Psoas muscle (tissue), 8 donors: Measurements from ENCODE around the gene WWC1. TPM values are rescaled to one million over a fixed set of nuclear protein-coding genes. Genes with fewer than 3 reads are reported as not detected.

Experiments used
- ATAC-seq, 4 donors: fragments of 200-7000 bp; cut with Tn5 transposase; one replicate each; pipeline ENCODE4 v1.9.1; 2020; ENCODE audit warnings: moderate library complexity in 3 of 4, mild to moderate bottlenecking in 2 of 4
- DNase-seq, 2 donors: peaks; one replicate each; pipeline ENCODE4 v3.0.0-alpha.2; 2020
- H3K27ac ChIP-seq: fragments of 200-600 bp; one replicate; pipeline ENCODE4 v1.8.0; 2022
- H3K27me3 ChIP-seq, 3 donors: fragments of 200-600 bp in 1 of 3; one replicate each; pipeline versions ENCODE4 v1.6.1 to v1.8.0; 2013 to 2022; ENCODE audit warnings: low read length in 2 of 3, mild to moderate bottlenecking in 2 of 3, moderate library complexity in 1 of 3; ENCODE audit not compliant: insufficient read depth in 3 of 3
- H3K36me3 ChIP-seq, 2 donors: fragments of 200-600 bp in 1 of 2; one replicate each; pipeline versions ENCODE4 v1.6.1 to v1.8.0; 2013 to 2022; ENCODE audit warnings: low read depth in 1 of 2, mild to moderate bottlenecking in 1 of 2, moderate library complexity in 1 of 2; ENCODE audit not compliant: insufficient read depth in 1 of 2
- H3K4me1 ChIP-seq: fragments of 200-600 bp; one replicate; pipeline ENCODE4 v1.8.0; 2022
- H3K4me3 ChIP-seq: fragments of 200-600 bp; one replicate; pipeline ENCODE4 v1.8.0; 2022; ENCODE audit warnings: mild to moderate bottlenecking
- H3K9me3 ChIP-seq: fragments of 200-600 bp; one replicate; pipeline ENCODE4 v1.8.0; 2022
- WGBS, 3 donors: extraction: QIAGEN DNeasy Blood & Tissue Kit; methylation state at CpG; one replicate each; pipeline versions ENCODE4 v1.1.6 to v1.1.7; 2013; 5-methylcytosine and 5-hydroxymethylcytosine counted together
- intact Hi-C, 2 donors: fragments of 100-400 bp; cut with DNase I; formaldehyde crosslinking; loops; one replicate each; pipeline versions ENCODE4 v1.11.0 to v1.14.2; 2022
- polyA plus RNA-seq, 3 donors: library from polyadenylated mRNA; stranded (reverse); fragments of 200-250 nt; gene quantifications; one replicate each; pipeline ENCODE4 v1.2.3, GENCODE V29; 2013
- total RNA-seq, 4 donors: library from RNA; stranded (reverse); fragmentation: NEBNext Ultra II Directional in 2 of 4; extraction: Animal tissue kit (Norgen Biotek cat#: 25700) in 2 of 4; gene quantifications; one replicate each; pipeline versions ENCODE4 v1.2.1 to v1.2.4, GENCODE V29; 2021 to 2023
- TF ChIP-seq, protein P1 (sequence below): fragments of 200-600 bp; IDR thresholded peaks from one replicate; pipeline ENCODE4 v1.8.0; 2022; ENCODE audit warnings: antibody characterized with exemption
- donor health status: healthy with polysubstance abuse.
- donor health status: DM: no; HTN: no; CAD: no; lungs with moderate emphysema.
- donor health status: Bipolar disorder and iron deficiency.
- donor health status: healthy.
- donor health status: DM: yes; HTN: yes; CAD: no.
- donor health status: DM: no; HTN: no; CAD: no.
- donor health status: DM: no; HTN: no; CAD: no.
- donor health status: DM: yes; HTN: yes; CAD: no.

WWC1 gene
- total and polyA plus RNA-seq, 7 donors: 0.03 to 0.25 (median 0.08) TPM; not detected in 3

DNA sequence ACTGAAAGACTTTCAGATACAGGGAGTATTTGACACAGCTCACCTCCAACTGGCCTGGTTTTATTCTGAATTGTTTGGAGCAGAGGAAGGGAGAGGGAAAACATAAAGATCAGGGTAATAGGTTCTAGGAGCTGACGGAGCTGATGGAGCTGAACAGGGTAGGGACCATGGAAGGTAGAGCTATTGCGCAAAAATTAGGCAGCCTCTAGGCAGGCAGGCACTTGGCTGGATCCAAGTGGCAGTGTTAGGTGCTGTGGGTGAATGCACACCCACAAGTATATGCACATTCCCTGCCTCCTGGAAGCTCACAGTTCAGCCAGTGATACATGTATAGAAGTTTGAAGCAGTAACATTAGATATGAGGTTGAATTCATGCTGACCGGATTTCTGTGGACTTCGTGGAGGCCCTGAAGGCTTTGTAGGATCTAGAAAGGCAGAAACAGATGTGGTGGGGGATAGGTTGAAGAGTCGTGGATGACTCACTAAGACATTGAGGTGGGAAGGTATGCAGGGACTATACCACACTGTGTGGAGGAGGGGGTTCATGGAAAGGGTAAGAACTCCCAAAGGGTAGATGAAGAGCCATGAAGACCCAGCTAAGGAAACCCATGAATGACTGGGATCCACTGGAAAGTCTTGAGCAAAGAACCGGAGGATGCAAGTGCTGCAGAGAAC, 50.8 kb downstream of the WWC1 start:
- H3K4me1 ChIP-seq: no peaks in the 10 kb centered on the region
- TF ChIP-seq, protein P1, sequence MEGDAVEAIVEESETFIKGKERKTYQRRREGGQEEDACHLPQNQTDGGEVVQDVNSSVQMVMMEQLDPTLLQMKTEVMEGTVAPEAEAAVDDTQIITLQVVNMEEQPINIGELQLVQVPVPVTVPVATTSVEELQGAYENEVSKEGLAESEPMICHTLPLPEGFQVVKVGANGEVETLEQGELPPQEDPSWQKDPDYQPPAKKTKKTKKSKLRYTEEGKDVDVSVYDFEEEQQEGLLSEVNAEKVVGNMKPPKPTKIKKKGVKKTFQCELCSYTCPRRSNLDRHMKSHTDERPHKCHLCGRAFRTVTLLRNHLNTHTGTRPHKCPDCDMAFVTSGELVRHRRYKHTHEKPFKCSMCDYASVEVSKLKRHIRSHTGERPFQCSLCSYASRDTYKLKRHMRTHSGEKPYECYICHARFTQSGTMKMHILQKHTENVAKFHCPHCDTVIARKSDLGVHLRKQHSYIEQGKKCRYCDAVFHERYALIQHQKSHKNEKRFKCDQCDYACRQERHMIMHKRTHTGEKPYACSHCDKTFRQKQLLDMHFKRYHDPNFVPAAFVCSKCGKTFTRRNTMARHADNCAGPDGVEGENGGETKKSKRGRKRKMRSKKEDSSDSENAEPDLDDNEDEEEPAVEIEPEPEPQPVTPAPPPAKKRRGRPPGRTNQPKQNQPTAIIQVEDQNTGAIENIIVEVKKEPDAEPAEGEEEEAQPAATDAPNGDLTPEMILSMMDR: no peak
- ATAC-seq (no peak), DNase-seq (no peak)
- intact Hi-C loops: no loop called here
- no peaks in the 10 kb centered on the region for H3K36me3 ChIP-seq
- no peaks in the 10 kb centered on the region for H3K9me3 ChIP-seq
- 80 to 89% (median 85%) methylated on average over 6 of the region's 6 CpGs for WGBS, 3 donors
- no peaks in the 10 kb centered on the region for H3K27me3 ChIP-seq
- H3K27ac ChIP-seq: no peak overlapping the region
- H3K4me3 ChIP-seq: no peak overlapping the region

DNA sequence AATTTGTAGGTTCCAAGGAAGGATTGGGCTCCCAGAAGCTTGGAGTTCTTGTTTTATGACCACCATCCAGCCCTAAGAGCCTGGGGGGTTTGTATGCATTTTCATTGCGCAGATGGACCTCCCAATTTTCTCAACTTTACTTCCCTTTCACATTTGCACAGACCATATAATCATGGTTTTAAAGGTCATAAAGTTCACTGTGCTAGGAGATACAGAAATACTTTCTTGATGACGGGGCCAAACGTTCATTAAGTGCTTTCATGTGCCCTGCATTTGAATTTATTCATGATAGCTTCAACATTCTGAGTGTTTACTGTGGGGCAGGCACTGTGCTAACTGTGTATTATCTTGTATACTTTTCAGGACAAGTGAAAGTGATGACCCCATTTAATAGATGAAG, 51.5 kb downstream of the WWC1 start:
- ATAC-seq: no peak
- intact Hi-C loops: no loop called here
- Histone ChIP-seq H3K9me3 (no peaks in the 10 kb centered on the region), H3K27ac (no peak overlapping the region), H3K36me3 (no peaks in the 10 kb centered on the region), H3K4me1 (no peaks in the 10 kb centered on the region), H3K4me3 (no peak overlapping the region), H3K27me3 (no peaks in the 10 kb centered on the region)
- TF ChIP-seq, protein P1: no peak
- 61 to 70% (median 63%) methylated on average over 3 of the region's 3 CpGs for WGBS, 3 donors
- DNase-seq: no peak

DNA sequence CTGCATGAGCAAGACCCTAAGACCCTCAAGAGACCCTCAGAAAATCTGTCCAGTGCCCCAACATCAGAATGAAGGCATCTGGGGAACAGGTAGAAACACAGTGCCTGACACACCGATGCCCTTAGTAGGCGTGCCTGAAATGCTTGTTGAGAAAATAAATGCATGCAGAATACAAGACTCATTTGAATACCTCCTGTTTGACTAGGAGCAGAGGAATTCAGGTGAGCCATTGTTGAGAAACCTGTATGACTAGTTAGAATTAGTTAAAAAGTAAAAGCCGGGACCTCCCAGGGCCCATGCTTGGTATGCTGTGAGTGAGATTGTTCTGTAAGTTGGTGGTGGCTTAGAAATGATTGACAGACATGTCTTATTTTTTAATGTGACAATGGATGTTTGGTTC, 55.0 kb downstream of the WWC1 start:
- no peak overlapping the region for H3K4me3 ChIP-seq
- no peak overlapping the region for H3K27ac ChIP-seq
- intact Hi-C loops: no loop called here
- 74 to 76% (median 74%) methylated on average over 3 of the region's 3 CpGs for WGBS, 3 donors
- no peak for ATAC-seq
- H3K4me1 ChIP-seq: no peaks in the 10 kb centered on the region
- no peaks in the 10 kb centered on the region for H3K36me3 ChIP-seq
- H3K9me3 ChIP-seq: no peaks in the 10 kb centered on the region
- TF ChIP-seq, protein P1: no peak
- H3K27me3 ChIP-seq: peaks cover 0 to 3% (median 0%) of the 10 kb centered on the region in 3 donors
- no peak for DNase-seq

DNA sequence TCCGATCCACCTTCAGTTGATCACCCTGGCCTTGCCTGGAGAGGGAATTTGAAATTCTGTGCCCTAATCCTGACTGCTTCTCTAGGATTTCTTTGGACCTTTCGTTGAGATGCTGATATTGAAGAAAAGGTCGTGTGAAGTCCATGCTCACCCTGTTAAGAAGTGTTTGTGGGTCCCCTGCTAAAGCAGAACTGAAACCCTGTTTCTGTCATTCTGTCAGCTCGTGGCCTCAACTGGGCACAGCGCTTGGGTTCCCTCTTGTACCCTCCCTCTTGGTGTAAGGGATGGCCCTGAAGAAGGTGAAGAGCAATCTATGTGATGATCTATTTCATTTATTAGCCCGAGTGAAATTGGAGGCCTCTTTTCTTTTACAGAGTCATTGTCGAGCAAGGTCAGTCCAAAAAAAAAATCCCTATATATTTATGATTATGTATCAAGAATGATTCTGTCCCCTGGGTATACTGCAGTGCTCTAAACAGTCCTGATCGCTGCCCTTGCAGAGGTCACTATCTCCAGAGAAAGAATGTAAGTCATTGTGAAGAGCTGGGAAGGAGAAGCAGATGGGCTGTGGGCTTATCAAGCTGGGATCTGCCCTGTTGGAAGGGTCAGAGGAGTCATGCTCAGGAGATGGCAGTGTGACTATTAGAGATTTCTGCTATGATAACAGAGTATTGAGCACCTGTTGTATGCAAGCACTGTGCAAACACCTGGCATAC, 56.1 kb downstream of the WWC1 start:
- TF ChIP-seq, protein P1: no peak
- no peaks in the 10 kb centered on the region for H3K9me3 ChIP-seq
- 78 to 80% (median 78%) methylated on average over 8 of the region's 8 CpGs for WGBS, 3 donors
- no peaks in the 10 kb centered on the region for H3K36me3 ChIP-seq
- H3K27ac ChIP-seq: no peak overlapping the region
- intact Hi-C loops: no loop called here
- no peaks in the 10 kb centered on the region for H3K4me1 ChIP-seq
- H3K27me3 ChIP-seq: peaks cover 0 to 3% (median 0%) of the 10 kb centered on the region in 3 donors
- H3K4me3 ChIP-seq: no peak overlapping the region
- ATAC-seq (no peak), DNase-seq (no peak)
